Gastroesophageal sphincter (tissue), 3 donors: ENCODE results near the gene RBM5.

Source experiments
- POLR2A ChIP-seq, 2 donors: fragments of 450-650 bp; IDR thresholded peaks; one replicate each; pipeline ENCODE4 v1.6.1; 2017; ENCODE audit warnings: antibody characterized with exemption in 2 of 2, mild to moderate bottlenecking in 2 of 2, moderate library complexity in 1 of 2
- TF ChIP-seq, protein P1 (sequence below), 4 experiments: fragments of 200-600 bp in 2 of 4; fragments of 450-650 bp in 2 of 4; sonication (generic) in 1 of 4; IDR thresholded peaks; one replicate each; pipeline ENCODE4 v1.5.1; 2017 to 2019; ENCODE audit warnings: antibody characterized with exemption in 4 of 4, mild to moderate bottlenecking in 2 of 4, moderate library complexity in 2 of 4

DNA sequence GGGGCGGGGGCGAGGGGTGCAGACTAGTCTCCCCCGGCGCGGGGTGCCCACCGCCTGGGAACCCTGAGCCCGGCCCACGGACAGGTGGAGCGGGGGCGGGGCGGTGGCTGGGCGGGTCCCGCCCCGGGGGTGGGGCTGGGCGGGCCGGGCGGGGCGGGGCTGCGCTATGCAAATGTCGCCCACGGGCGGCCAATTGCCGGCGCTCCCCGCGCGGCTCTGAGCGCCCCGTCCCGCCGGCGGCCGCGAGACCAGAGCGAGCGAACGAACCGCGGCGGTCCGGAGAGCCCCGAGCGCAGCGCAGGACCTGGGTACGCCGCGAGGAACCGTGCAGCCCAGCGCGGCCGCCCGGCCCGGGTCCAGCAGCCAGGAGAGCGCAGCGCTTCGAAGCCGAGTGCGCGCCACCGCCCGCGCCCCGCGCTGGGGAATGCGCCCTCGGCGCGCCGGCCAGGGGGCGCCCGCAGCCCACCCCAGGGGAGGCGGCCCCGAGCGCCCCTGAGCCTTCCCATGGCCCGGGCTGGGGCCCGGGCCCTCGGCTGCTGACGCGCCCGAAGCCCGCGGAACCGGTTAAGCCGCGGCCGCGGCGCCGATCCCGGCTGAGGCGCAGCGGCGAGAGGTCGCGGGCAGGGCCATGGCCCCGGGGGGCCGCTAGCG is 66.2 kb downstream of the RBM5 start, which contains the start of gene SEMA3F:
- TF ChIP-seq POLR2A (IDR thresholded peaks at IDR 0.05) = peak; percentile 28 to 45
- TF ChIP-seq, protein P1, sequence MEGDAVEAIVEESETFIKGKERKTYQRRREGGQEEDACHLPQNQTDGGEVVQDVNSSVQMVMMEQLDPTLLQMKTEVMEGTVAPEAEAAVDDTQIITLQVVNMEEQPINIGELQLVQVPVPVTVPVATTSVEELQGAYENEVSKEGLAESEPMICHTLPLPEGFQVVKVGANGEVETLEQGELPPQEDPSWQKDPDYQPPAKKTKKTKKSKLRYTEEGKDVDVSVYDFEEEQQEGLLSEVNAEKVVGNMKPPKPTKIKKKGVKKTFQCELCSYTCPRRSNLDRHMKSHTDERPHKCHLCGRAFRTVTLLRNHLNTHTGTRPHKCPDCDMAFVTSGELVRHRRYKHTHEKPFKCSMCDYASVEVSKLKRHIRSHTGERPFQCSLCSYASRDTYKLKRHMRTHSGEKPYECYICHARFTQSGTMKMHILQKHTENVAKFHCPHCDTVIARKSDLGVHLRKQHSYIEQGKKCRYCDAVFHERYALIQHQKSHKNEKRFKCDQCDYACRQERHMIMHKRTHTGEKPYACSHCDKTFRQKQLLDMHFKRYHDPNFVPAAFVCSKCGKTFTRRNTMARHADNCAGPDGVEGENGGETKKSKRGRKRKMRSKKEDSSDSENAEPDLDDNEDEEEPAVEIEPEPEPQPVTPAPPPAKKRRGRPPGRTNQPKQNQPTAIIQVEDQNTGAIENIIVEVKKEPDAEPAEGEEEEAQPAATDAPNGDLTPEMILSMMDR (IDR thresholded peaks at IDR 0.05) = peak in 2 of 4 experiments; percentile 28 to 36
